ENCODE results near the gene BIN1. TPM values are rescaled to one million over a fixed set of nuclear protein-coding genes. Genes with fewer than 3 reads are reported as not detected.

BIN1 gene
- total and polyA plus RNA-seq, 2 of the 4 experiments (the other 2 are of a cell fraction): 18.1 to 25.7 TPM

- Histone ChIP-seq H2AFZ (replicated peaks; ENCODE audit: low read length, poor library complexity) (no peak overlapping the region), H2BK120ac (ENCODE audit: low read depth, low read length) (no peak overlapping the region), H3K4ac (ENCODE audit: low read depth, low read length) (no peak overlapping the region), H3K18ac (ENCODE audit: low read depth, low read length) (no peak overlapping the region), H3K56ac (ENCODE audit: extremely low read depth, insufficient read depth, low read length) (no peak overlapping the region), H4K8ac (ENCODE audit: low read depth in 2 of 2, low read length in 2 of 2) (no peak overlapping the region), H3K27ac (ENCODE audit: insufficient read depth, low read length) (no peak overlapping the region), H3K14ac (replicated peaks; ENCODE audit: low read depth, low read length) (no peak overlapping the region), H2BK15ac (ENCODE audit: low read depth, low read length) (no peak overlapping the region), H3K4me1 (ENCODE audit: control insufficient read depth, insufficient read depth, low read length) (peaks cover 26% of the 10 kb centered on the region), H3K9ac (ENCODE audit: low read depth, low read length) (no peak overlapping the region), H4K5ac (ENCODE audit: low read depth, low read length) (no peak overlapping the region), H3K9me1 (ENCODE audit: insufficient read depth, low read length) (peaks cover 15% of the 10 kb centered on the region), H3K23ac (ENCODE audit: low read depth, low read length) (no peak overlapping the region), H4K91ac (ENCODE audit: insufficient read depth, low read depth, low read length) (no peak overlapping the region), H3K4me2 (ENCODE audit: low read depth, low read length) (no peak overlapping the region), H2BK5ac (ENCODE audit: low read depth, low read length, poor library complexity, severe bottlenecking) (no peak overlapping the region), H2AK5ac (ENCODE audit: low read depth, low read length) (no peak overlapping the region; the same call in 1 of the 2 replicates), H3K9me3 (ENCODE audit: control insufficient read depth, insufficient read depth, low read length) (no peaks in the 10 kb centered on the region), H4K20me1 (ENCODE audit: insufficient read depth, low read length) (peaks cover 57% of the 10 kb centered on the region), H2BK20ac (ENCODE audit: low read depth, low read length) (no peak overlapping the region), H2AK9ac (replicated peaks; ENCODE audit: low read depth, low read length, poor library complexity) (no peak overlapping the region), H3K79me1 (ENCODE audit: low read depth in 1 of 2, low read length in 2 of 2) (peaks cover 31 to 65% of the 10 kb centered on the region in 2 experiments), H3K4me3 (ENCODE audit: insufficient read depth, low read depth, low read length) (no peak overlapping the region), H3K36me3 (ENCODE audit: control insufficient read depth, insufficient read depth, low read length) (no peaks in the 10 kb centered on the region), H3K27me3 (ENCODE audit: control insufficient read depth, insufficient read depth, low read length) (no peaks in the 10 kb centered on the region)
- WGBS, 2 experiments (ENCODE audit: extremely low coverage in 2 of 2, insufficient read length in 1 of 2): 100% methylated on average over 1 of the region's 3 CpGs; no CpG with 5 or more reads in 1 of the 2 experiments
- BruUV-seq (replicated peaks): no TSS peak
- TF ChIP-seq MAFK (IDR thresholded peaks at IDR 0.05; ENCODE audit: low read depth, low read length) (no peak), RAD21 (IDR thresholded peaks at IDR 0.05; ENCODE audit: low read length) (no peak), ELK1 (IDR thresholded peaks at IDR 0.05; ENCODE audit: borderline replicate concordance, low read depth, low read length) (no peak), CHD1 (IDR thresholded peaks at IDR 0.05; ENCODE audit: low read depth, low read length) (no peak), FOS (IDR thresholded peaks at IDR 0.05; ENCODE audit: low read depth, low read length) (no peak), MAZ (IDR thresholded peaks at IDR 0.05; ENCODE audit: borderline replicate concordance, low read depth, low read length) (no peak), MXI1 (IDR thresholded peaks at IDR 0.05; ENCODE audit: borderline replicate concordance, low read depth, low read length) (no peak), SMC3 (IDR thresholded peaks at IDR 0.05; ENCODE audit: low read depth, low read length) (no peak), RCOR1 (IDR thresholded peaks at IDR 0.05; ENCODE audit: insufficient replicate concordance, low read length) (no peak)
- TF ChIP-seq, protein P1, sequence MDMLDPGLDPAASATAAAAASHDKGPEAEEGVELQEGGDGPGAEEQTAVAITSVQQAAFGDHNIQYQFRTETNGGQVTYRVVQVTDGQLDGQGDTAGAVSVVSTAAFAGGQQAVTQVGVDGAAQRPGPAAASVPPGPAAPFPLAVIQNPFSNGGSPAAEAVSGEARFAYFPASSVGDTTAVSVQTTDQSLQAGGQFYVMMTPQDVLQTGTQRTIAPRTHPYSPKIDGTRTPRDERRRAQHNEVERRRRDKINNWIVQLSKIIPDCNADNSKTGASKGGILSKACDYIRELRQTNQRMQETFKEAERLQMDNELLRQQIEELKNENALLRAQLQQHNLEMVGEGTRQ (IDR thresholded peaks at IDR 0.05; ENCODE audit: low read depth, low read length): no peak
- TF ChIP-seq, protein P2, sequence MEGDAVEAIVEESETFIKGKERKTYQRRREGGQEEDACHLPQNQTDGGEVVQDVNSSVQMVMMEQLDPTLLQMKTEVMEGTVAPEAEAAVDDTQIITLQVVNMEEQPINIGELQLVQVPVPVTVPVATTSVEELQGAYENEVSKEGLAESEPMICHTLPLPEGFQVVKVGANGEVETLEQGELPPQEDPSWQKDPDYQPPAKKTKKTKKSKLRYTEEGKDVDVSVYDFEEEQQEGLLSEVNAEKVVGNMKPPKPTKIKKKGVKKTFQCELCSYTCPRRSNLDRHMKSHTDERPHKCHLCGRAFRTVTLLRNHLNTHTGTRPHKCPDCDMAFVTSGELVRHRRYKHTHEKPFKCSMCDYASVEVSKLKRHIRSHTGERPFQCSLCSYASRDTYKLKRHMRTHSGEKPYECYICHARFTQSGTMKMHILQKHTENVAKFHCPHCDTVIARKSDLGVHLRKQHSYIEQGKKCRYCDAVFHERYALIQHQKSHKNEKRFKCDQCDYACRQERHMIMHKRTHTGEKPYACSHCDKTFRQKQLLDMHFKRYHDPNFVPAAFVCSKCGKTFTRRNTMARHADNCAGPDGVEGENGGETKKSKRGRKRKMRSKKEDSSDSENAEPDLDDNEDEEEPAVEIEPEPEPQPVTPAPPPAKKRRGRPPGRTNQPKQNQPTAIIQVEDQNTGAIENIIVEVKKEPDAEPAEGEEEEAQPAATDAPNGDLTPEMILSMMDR (conservative IDR thresholded peaks at IDR 0.05; ENCODE audit: low read depth, low read length): no peak
- dilution Hi-C loops (cut with HindIII; ENCODE audit: low sequenced_read_pairs, unreplicated experiment) (no loop called here), intact Hi-C loops (cut with micrococcal nuclease) (no loop called here), in situ Hi-C loops (cut with MboI; ENCODE audit: low sequenced_read_pairs) (no loop called here)
- ATAC-seq (ENCODE audit: low read depth) (no peak), DNase-seq (no peak)
- POLR2A ChIA-PET (ENCODE audit: unreplicated experiment): no interaction called here
- CTCF ChIA-PET: no interaction called here
These were observed 9.5 kb downstream of the BIN1 start for GRCh38 chr2:127097471-127097765.

All from IMR-90 (cell line).